ENCODE measurements around the gene HAPLN2.
"Not testable (repeated sequence)": the region's sequence is repeated elsewhere in the genome, so short reads cannot be mapped to it uniquely, and the experiment has no call there.

HAPLN2 gene

DNA sequence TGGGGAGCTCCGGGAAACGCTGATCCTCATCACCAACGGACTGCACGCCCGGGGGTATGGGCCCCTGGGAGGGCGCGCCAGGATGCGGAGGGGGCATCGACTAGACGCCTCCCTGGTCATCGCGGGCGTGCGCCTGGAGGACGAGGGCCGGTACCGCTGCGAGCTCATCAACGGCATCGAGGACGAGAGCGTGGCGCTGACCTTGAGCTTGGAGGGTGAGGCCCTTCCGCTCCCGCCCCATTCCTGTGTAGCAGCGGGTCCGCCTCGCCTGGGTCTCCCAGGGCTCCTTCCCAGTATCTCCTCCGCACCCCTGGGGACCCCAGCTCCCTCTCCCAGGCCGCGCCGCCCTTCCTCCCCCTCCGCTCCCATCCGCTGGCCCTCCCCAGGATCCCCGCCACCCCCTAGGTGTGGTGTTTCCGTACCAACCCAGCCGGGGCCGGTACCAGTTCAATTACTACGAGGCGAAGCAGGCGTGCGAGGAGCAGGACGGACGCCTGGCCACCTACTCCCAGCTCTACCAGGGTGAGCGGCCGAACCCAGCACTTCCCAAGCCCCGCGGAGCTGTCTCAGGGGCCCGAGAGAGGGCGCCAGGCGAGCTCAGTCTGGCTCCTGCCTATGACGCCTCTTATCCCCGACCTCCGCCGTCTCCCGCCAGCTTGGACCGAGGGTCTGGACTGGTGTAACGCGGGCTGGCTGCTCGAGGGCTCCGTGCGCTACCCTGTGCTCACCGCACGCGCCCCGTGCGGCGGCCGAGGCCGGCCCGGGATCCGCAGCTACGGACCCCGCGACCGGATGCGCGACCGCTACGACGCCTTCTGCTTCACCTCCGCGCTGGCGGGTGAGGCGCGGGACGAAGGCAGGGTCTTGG lies 5.0 kb downstream of the HAPLN2 start:
- DNase-seq = no peak

DNA sequence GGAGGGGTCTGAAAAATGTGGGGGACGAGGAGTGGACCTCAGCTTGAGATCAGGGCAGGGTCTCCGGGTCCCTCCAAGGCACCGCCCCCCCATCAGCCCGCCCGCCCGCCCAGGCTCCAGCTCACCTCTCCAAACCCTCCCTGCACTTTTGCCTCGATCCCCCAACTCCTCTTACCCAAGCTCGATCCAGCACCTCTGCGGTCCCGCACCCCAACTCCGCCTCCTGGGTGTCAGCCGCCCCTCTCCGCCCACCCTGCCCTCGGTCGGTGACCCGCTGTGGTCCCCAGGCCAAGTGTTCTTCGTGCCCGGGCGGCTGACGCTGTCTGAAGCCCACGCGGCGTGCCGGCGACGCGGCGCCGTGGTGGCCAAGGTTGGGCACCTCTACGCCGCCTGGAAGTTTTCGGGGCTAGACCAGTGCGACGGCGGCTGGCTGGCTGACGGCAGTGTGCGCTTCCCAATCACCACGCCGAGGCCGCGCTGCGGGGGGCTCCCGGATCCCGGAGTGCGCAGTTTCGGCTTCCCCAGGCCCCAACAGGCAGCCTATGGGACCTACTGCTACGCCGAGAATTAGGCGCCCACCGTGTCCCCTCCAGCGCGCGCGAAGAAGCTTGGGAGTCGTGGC lies 5.7 kb downstream of the HAPLN2 start:
- DNase-seq = no peak

DNA sequence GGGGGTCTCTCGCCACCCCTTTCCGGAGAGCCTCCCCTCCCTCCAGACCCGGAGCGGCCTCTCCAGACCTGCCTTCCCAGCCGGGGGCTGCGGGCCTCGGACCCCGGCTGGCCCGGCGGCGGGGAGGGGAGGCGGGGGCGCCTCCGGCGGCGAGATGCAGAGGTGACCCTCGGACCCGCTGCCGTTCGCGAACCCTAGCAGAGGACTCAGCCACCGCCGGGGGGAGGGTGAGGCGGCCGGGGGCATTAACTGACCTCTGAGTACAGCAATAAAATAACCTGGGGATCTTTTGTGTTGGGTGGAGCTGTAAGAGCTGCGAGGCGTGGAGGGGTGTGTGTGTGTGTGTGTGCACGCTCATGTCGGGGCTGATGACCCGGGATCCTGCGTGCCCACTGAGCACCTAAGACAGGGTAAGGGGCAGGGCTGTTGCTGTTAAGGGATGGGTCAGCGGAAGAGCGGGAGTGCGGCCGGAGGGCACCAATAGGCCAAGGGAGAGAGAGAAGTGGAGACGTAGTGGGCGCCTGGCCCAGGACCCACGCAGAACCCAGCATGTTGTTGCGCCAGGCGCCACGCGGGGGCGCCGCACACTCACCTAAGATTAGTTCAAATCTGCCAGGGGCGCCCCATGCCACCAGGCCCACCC lies 6.3 kb downstream of the HAPLN2 start:
- no peak for DNase-seq

DNA sequence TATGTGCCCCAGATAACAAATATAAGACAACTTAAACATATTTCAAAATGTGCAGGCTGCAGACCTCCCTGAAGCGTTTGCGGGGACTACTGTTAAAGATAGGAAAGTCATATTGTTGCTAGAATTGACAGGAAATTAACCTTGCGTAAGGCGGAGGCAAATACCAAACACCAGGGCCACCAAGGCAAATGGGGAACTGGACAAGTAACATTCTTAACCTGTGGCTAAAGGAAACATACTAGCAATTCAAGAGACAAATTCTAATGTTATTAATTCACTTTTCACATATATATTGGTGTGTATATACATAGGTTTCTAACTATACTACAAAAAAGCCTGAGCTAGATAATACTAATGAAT lies 6.8 kb downstream of the HAPLN2 start:
- no peak for DNase-seq

DNA sequence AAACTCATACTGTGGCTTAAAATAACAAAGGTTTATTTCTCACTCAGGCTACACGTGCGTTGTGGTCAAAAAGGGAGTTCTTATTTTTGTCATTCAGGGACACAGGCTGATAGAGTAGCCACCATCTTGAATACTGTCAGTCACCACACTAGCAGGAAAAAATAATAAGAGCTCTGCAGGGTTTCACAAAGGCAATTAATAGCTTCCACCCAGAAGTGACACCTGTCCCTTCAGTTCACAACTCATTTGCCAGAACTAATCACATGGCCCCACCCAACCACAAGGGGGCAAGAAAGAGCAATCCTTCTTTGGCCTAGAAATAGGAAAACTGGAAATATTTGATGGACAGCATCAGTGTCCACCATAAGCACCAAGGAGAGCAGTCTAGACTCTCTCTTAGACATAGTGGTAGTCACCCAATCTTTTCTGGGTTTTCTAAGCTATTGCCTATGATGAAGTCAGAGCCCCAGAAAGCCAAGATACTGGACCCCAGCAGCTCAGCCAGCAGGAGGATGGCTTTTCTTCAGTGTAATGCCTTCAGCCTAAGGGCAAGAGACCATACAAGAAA lies 8.2 kb downstream of the HAPLN2 start:
- DNase-seq = no peak

DNA sequence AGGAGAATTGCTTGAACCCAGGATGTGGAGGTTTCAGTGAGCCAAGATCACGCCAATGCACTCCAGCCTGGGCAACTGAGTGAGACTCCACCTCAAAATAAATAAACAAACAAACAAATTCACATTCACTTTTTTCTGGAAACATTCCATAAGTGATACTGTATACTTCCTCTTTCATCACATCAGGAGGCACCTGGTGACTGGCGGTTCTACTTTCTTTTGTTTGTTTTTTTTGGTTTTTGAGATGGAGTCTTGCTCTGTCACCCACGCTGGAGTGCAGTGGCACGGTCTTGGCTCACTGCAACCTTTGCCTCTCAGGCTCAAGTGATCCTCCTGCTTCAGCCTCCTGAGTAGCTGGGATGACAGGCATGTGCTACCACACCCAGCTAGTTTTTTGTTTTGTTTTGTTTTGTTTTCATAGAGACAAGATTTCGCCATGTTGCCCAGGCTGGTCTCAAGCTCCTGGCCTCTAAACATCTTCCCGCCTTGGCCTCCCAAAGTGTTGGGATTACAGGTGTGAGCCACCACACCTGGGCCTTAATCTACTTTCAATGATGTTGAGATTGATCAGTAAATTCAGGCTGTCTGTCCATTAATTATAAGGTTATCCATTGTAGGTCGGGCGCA lies 10.7 kb downstream of the HAPLN2 start:
- no peak for DNase-seq

DNA sequence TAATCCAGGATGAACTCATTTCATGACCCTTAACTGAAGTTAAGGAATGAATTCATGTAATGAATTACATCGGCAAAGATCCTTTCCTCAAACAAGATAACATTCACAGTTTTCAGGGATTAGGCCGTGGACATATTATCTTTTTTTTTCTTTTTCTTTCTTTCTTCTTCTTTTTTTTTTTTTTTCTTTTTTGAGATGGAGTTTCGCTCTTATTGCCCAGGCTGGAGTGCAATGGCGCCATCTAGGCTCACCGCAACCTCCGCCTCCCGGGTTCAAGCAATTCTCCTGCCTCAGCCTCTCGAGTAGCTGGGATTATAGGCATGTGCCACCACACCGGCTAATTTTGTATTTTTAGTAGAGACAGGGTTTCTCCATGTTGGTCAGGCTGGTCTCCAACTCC lies 11.9 kb downstream of the HAPLN2 start:
- DNase-seq = not testable (repeated sequence)

DNA sequence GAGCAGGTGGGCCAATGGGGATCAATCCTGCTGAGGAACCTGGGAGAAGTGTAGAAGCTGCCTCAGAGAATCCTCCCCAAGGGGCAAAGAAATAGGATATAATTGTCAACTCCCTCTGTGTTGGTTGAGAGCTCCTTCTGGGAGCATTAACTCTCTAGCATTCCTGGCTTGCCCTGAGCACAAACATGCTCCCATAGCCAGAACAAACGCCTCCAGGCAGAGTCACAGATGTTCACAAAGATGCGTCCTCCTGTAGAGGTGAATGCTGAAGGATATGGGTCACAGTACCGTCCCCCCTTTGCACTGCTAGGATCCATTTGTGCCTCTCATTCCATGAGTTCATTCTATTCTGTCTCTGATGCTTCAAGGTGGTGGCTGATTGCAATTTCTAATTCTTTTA lies 13.1 kb downstream of the HAPLN2 start:
- DNase-seq = no peak

DNA sequence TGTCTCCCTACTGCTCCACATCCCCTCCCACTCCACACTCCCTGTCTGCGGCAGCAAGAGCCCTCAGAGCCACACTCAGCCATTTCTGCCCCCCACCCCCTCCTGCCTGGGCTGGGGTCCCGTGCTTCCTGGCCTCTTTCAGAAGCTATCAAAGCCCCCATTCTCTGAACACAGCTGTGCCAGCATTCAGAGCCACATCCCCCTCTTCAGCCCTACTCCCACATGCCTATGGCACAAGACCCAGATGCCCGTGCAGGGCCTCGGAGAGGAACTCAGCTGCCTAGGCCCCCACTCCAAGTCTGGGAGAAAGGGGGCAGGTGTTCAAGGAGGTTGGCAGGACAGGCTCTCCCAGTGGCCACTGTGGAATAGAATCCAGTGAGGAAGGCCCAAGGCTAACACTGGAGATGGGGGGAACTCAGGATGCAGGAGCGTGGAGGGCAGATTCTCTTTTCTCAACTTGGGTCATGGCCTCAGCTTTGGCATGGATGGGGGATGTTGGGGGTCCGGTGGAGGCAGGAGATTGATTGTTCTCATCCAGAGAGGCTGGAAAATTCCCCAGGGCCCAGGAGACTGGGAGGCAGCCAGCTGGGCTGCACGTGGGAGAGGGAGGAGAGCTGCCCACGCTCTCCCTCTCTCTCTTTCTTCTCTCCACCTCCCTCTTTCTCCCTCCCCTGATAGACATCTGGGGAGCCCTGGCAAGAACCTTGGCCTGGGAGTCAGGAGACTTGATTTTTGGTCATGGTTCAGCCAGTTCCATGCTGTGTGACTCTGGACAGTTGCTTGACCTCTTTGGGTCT lies 19.2 kb downstream of the HAPLN2 start:
- DNase-seq = no peak

DNA sequence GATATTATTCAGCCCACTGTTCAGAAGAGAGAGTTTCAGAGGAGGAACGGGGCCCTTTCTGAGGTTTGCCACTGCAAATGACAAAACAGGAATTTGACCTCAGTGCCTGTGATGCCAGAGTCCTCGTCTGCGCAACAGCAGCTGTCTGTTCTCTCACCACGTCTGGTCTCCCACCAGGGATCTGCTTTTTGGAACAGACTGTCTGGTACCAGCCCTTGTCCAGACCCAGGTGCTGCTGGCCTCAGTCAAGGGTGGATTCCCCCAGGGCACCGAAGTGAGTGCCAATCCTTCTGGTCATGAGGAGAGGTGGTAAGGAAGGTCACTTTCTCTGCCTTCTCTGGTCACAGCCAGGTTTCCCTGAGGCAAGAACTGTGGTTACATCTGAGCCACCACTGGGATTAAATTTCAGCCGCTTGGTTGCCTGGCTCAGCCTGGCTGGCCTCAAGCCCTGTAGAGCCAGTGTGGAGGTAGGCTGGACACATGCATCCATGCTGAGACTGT lies 20.4 kb downstream of the HAPLN2 start:
- no peak for DNase-seq

DNA sequence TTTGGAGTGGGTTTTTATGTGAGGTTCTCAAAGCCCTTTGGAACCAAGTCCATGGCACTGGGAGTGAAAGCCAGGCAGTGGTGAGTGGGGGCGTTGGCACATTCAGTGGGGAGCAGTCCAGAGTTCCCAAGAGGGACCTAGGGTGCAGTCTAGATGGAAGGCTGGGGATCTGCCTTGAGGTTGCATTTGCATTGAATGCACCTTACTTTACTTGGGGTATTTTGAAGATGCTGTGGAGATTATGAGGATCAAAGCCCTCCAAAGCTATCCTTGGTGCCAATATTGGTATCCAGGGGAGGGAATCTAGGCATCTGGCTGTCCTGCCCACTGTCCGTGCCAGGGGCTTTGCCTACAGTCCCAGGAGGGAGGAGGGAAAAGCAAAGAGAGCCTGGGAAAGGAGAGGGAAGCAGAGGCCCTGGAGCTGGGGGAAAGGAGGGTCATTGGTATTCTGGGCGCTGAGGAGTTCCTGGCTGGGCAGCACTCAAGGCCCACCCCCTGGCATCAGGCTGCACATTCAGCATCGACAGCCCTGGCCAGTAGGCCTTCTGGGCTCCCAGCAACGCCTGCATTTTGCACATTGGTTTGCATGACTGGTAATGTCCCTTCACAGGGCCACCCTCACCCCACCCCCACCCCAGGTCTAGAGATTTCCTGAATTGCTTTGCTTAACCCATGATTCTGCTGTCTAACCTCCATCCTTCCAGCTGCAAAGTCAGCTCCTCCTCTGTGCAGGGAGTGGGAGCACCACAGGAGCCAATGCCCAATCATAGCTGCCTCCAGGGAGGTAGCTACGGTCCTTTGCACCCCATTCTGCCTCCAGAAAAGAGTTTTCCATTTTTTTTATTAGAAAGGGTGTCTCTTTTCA lies 21.9 kb downstream of the HAPLN2 start:
- DNase-seq = no peak

DNA sequence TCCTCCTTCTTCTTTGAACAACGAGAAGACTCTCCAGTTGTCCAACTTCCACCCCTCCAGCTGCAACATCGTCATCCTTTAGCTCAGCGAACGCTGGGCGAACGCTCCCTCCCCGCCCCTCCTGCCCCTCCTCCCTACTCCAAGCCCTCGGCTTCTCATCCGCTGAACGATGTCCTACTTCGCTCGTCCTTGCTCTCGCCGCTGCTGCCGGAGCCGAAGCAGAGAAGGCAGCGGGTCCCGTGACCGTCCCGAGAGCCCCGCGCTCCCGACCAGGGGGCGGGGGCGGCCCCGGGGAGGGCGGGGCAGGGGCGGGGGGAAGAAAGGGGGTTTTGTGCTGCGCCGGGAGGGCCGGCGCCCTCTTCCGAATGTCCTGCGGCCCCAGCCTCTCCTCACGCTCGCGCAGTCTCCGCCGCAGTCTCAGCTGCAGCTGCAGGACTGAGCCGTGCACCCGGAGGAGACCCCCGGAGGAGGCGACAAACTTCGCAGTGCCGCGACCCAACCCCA lies 22.6 kb downstream of the HAPLN2 start, which contains the start of gene BCAN:
Gene BCAN (plus strand): TSS at position 357 of the 504 bp plus-strand sequence. CDS start 3,938 bp downstream, outside the sequence.
- DNase-seq = no peak

DNA sequence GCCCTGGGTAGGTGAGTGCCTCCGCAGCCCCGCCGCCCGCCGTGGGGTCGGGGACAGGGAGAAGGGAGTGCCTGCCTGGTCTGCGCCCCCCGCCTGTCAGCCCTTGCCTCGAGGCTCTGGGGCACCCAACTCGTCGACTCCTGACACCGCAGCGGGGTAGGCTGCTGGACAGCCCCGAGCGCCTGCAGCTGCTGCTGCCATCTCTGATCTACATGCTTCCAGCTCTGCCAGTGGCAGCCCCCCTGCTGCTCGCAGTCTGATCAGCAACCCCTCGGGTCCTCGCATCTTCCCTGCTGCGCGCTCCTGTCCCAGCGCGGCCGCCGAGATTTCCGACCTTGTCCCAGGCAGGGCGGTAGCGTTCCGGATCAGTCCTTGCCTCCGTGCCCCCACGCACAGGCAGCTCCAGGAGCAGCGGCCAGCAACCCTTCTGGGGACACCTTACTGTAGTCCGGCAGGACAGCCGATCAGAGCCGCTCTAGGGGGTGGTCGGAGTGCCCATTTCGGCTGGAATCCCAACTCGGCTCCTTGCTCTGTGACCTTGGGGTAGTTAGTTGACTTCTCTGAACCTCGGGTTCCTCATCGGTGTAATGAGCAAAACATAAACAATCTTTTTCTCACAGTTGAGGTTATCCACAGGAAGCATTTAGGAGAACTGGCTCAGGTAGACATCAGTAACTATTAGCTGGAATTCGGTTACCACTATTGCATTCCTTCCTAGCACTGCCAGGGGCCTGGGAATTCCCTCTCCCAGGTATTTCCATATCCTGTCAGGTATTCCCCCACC lies 23.2 kb downstream of the HAPLN2 start:
- DNase-seq = no peak

DNA sequence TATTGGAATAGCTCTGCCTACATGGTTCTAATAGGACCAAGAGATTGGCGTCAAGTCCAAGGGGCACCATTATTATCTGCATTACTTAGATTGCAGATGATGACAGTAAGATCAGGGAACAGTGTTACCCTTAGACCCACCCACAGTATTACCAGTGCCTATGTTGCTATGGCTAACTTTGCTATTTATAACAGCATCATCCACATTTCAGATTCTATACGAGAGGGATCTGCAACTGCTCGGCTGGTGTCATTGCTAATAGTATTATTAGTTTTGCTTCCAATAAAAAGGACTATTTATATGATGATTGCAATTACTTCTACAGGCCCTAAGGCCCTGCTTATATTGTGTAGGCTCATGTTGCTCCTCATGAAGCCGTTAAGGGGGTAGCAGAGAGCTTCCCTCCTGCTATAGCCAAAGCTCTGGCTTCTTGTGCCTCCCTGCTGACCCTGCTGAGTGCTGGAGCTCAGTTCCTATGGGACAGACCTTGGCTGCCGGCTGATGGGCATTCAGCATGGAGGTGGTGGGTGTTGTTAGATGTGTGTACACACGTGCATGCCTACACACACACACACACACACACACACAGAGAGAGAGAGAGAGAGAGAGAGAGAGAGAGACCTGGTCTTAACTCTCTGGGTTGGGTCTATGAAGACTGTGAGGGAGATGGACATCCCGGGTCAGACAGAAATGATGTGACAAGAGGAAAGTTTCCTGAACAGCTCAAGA lies 24.0 kb downstream of the HAPLN2 start:
- no peak for DNase-seq

DNA sequence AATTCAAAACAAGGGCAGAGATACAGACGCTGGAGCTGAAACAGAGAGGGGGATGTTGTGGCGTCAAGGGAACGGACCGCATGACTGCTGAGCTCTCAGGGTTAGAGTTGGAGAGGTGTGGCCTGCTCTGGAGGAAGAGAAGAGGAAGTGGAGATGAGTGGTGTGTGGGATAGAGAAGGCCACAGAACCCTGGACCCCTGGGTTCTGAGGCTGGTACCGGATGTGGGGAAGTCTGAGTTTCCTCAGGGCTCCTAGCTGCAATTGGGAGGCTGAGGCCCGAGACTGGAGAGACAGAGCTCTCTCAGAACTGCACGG lies 24.5 kb downstream of the HAPLN2 start:
- no peak for DNase-seq

DNA sequence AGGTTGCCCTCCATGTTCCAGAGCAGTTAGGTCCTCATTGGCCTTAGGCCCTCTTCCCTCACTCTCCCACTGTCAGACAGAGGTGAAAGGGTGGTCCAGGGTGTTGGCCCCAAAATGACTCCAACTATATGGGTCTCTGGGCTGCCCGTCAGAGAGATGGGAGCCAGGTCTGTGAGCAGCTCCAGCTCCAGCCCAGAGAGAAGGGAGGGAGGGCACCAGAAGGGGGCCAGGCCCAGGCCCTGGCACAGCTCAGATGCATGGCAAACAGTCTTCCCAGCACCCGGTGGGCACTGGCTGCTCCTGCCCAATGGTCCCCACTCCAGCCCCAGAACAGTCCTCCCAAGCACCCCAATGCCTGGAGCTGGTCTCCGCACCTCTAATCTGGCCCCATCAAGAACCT lies 24.9 kb downstream of the HAPLN2 start:
- DNase-seq = no peak

DNA sequence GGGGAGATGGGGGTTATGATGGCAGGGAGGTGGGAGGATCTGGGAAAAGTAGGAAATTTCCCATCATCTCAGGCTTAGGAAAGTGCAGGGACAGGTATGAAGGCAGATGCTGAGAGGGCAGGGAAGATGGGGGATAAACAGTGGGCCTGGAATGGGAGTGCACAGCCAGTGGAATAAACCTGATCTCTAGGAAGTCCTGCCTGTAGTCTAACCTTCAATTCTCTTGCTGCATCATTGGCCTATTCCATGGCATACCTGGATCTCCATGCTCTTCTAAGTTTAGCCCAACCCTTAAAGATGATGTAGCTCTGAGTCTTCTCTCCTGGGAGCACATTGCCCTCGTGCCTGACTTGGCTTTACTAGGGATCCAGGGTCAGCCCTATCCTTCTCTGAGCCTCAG lies 25.4 kb downstream of the HAPLN2 start:
- DNase-seq = no peak

DNA sequence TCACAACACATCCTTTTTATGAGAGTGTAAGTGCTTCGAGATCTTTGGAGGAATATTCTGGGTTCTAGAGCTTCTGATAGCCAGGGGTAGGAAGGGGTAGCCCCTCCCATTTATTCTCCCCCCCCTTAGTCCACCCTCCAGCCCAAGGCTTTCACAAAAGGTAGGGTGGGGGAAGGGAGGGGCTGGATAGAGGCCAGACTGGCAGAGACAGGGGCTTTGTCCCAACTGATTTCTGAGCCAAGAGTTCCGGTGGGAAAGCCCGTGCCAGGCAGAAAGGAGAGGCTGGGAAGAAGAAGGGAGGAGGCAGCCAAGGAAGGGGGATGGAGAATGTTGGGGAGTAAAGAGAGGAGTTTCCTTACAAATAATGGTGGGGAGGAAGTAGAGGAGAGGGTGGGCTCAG lies 25.8 kb downstream of the HAPLN2 start:
- no peak for DNase-seq

DNA sequence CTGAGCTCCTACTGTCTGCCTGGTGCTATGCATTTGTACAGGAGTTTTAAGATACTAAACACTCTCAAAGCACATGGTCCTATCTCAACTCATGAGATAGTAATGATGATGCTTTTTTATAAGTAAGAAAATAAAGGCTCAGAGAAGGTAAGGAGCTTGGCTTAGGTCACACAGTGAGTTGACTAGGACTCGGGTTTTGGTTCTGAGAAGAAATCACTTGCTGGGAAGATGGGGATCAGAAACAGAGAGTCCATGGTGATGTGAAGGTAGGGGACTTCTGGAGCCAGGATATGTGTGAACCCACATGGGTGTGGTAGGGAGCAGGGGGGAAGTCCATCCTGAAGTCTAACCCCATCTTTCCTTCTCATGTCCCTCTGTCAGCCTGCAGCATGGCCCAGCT lies 26.5 kb downstream of the HAPLN2 start:
- DNase-seq = no peak
